ENCODE results near the gene SRPX.

DNA sequence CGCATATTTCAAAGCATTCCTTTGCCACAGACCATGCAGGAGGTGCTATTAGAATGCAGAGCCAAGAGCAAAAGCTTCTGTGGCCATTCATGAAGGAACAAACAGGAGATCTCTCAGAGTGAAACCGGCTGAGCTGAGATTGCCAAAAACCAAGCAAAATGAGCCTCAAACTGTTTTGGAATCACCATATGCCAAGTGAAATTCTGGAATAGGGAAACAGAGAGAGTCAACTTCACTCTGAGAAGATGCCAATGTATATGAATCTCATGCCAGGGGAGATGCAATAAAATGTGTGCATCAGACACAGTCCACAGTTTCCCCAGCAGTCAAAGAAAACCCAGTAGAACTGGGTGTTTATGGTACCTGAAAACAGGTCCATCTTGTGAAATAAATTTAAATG lies 42.3 kb downstream of the SRPX start:
- TF ChIP-seq, protein P1, sequence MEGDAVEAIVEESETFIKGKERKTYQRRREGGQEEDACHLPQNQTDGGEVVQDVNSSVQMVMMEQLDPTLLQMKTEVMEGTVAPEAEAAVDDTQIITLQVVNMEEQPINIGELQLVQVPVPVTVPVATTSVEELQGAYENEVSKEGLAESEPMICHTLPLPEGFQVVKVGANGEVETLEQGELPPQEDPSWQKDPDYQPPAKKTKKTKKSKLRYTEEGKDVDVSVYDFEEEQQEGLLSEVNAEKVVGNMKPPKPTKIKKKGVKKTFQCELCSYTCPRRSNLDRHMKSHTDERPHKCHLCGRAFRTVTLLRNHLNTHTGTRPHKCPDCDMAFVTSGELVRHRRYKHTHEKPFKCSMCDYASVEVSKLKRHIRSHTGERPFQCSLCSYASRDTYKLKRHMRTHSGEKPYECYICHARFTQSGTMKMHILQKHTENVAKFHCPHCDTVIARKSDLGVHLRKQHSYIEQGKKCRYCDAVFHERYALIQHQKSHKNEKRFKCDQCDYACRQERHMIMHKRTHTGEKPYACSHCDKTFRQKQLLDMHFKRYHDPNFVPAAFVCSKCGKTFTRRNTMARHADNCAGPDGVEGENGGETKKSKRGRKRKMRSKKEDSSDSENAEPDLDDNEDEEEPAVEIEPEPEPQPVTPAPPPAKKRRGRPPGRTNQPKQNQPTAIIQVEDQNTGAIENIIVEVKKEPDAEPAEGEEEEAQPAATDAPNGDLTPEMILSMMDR (IDR thresholded peaks at IDR 0.05): no peak
- TF ChIP-seq EZH2 (IDR thresholded peaks at IDR 0.05; ENCODE audit: borderline replicate concordance, insufficient read depth, low read depth, low read length, poor library complexity, severe bottlenecking): no peak

All from B cell (primary cell).